GM12878 (cell line): Measurements from ENCODE around the gene GINS2.

Experiments
- CBX5 ChIP-seq: sonication (generic); IDR thresholded peaks from 2 replicates; pipeline ENCODE4 v1.6.1; 2016; ENCODE audit warnings: low read depth, moderate library complexity, mild to moderate bottlenecking, inconsistent platforms
- CHD1 ChIP-seq: IDR thresholded peaks from 2 replicates; pipeline ENCODE4 v1.6.1; 2012; ENCODE audit warnings: low read depth, low read length, improper control_type of control experiment
- POLR2A ChIP-seq: IDR thresholded peaks from 2 replicates; pipeline ENCODE4 v1.6.1; 2011; ENCODE audit warnings: low read depth, mild to moderate bottlenecking, low read length
- SMC3 ChIP-seq: IDR thresholded peaks from 2 replicates; pipeline ENCODE4 v1.6.1; 2011; ENCODE audit warnings: low read length, improper control_type of control experiment, borderline replicate concordance
- TAF1 ChIP-seq: IDR thresholded peaks from 2 replicates; pipeline ENCODE4 v1.6.1; 2011; ENCODE audit warnings: mild to moderate bottlenecking, low read depth, low read length, borderline replicate concordance

DNA sequence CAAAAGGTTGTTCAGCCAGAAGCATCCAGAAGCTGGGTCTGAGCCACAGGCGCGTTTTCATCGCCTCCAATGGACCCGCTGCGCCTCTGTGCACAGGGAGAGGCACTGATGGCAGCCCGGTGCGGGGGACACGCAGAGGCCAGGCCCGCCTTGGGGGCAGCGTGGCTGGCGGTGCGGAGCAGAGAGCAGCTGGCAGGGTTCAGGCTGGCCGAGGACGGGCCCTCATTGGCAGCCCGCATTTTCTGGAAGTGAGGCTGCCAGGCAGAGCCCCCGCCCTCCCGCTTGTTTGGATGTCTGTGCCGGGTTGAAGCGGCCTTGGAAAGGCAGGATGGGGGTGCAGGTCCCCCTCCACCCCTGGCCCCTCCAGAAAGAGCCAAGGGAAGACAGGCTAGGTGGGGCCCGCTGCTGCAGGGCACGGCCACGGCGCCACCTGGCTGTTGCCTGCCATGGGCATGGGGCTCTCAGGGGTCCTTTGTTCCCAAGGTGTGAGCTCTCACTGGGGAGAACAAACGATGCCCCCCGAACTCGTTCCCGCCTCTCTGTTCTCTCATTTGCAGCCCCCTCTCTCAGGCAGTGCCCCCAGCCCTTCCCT, 56.9 kb downstream of the GINS2 start:
- no peak for TF ChIP-seq TAF1
- no peak for TF ChIP-seq CHD1
- TF ChIP-seq CBX5 = no peak
- TF ChIP-seq POLR2A = no peak
- no peak for TF ChIP-seq SMC3
